CD4-positive, alpha-beta T cell treated with Interleukin-15 for 4 hours (primary cell): ENCODE results near the gene CMIP.
"Not testable (repeated sequence)": the region's sequence is repeated elsewhere in the genome, so short reads cannot be mapped to it uniquely, and the experiment has no call there.

Experiments used
- DNase-seq: peaks from one replicate; pipeline ENCODE4 v3.0.0-alpha.2; 2020; ENCODE audit warnings: low spot score

The CMIP gene

GRCh38 chr16:81719993-81720392 is 275.4 kb downstream of the CMIP start:
- DNase-seq = no peak

- DNase-seq = no peak
These were observed 276.6 kb downstream of the CMIP start for GRCh38 chr16:81720973-81721906.

GRCh38 chr16:81723098-81723723 is 278.6 kb downstream of the CMIP start:
- DNase-seq = peak; percentile 86

GRCh38 chr16:81728435-81728834 is 283.8 kb downstream of the CMIP start:
- no peak for DNase-seq

- DNase-seq = no peak
These were observed 284.8 kb downstream of the CMIP start for GRCh38 chr16:81729451-81729850.

- DNase-seq = peak; percentile 41
These were observed 285.8 kb downstream of the CMIP start for GRCh38 chr16:81730090-81731051.

GRCh38 chr16:81731649-81732048 is 287.0 kb downstream of the CMIP start:
- DNase-seq = no peak

- DNase-seq = no peak
These were observed 288.1 kb downstream of the CMIP start for GRCh38 chr16:81732699-81733098.

- DNase-seq = no peak
These were observed 288.7 kb downstream of the CMIP start for GRCh38 chr16:81733295-81733694.

GRCh38 chr16:81734632-81735434 is 290.2 kb downstream of the CMIP start:
- no peak for DNase-seq

GRCh38 chr16:81737885-81738536 is 293.4 kb downstream of the CMIP start:
- peak; percentile 83 for DNase-seq

GRCh38 chr16:81738783-81739496 is 294.3 kb downstream of the CMIP start:
- DNase-seq = no peak

GRCh38 chr16:81739503-81739902 is 294.9 kb downstream of the CMIP start:
- no peak for DNase-seq

GRCh38 chr16:81740169-81740568 is 295.6 kb downstream of the CMIP start:
- no peak for DNase-seq

- DNase-seq = not testable (repeated sequence)
These were observed 296.8 kb downstream of the CMIP start for GRCh38 chr16:81741430-81741770.

GRCh38 chr16:81744385-81744784 is 299.8 kb downstream of the CMIP start:
- DNase-seq = no peak

GRCh38 chr16:81744911-81745310 is 300.3 kb downstream of the CMIP start:
- no peak for DNase-seq

GRCh38 chr16:81745704-81746558 is 301.3 kb downstream of the CMIP start:
- DNase-seq = peak; percentile 76

- no peak for DNase-seq
These were observed 302.0 kb downstream of the CMIP start for GRCh38 chr16:81746566-81746965.
